Omental fat pad (tissue), 4 donors: ENCODE measurements around the gene EFCAB9. TPM values are rescaled to one million over a fixed set of nuclear protein-coding genes. Genes with fewer than 3 reads are reported as not detected.

Experiments used
- ATAC-seq: fragments of 150-250 bp; one replicate; pipeline ENCODE4 v1.9.1; 2016; ENCODE audit warnings: mild to moderate bottlenecking, moderate library complexity; ENCODE audit not compliant: low FRiP score
- DNase-seq: peaks from one replicate; pipeline ENCODE4 v3.0.0-alpha.2; 2019; ENCODE audit warnings: low spot score
- CTCF ChIP-seq, 3 donors: fragments of 450-650 bp; IDR thresholded peaks; one replicate each; pipeline ENCODE4 v1.5.1; 2016 to 2017; ENCODE audit warnings: antibody characterized with exemption in 3 of 3, mild to moderate bottlenecking in 3 of 3, moderate library complexity in 2 of 3
- total RNA-seq, 4 donors: library from RNA; depleted of rRNA; stranded (reverse); fragments of >200 nt; gene quantifications; one replicate each; pipeline ENCODE4 v1.1.0, GENCODE V29; 2016

EFCAB9 gene
- total RNA-seq, result not detected

DNA sequence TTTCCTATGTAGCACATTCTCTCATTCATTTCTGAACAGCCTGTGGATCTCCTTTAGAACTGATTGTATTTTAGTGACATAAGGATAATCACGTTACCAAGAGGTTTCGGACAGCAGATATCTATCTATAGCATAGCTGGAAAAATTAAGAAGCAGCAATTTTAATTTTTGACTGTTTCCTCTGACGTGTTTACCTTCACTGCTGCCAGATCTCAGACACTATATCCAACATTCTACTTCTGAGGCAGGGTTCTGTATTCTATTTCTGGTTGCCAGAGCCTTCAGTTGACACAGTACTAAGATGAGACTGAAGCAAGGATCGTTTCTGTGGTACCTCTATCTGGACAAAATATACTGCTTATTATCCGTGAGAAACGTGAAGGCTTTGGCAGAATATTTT lies at the start of gene EFCAB9:
TSS of gene EFCAB9 (plus strand) at position 301 of the 400 bp plus-strand sequence. CDS start at position 302, 1 bp downstream.
- no peak for TF ChIP-seq CTCF (IDR thresholded peaks at IDR 0.05)
- DNase-seq (no peak), ATAC-seq (no peak)

DNA sequence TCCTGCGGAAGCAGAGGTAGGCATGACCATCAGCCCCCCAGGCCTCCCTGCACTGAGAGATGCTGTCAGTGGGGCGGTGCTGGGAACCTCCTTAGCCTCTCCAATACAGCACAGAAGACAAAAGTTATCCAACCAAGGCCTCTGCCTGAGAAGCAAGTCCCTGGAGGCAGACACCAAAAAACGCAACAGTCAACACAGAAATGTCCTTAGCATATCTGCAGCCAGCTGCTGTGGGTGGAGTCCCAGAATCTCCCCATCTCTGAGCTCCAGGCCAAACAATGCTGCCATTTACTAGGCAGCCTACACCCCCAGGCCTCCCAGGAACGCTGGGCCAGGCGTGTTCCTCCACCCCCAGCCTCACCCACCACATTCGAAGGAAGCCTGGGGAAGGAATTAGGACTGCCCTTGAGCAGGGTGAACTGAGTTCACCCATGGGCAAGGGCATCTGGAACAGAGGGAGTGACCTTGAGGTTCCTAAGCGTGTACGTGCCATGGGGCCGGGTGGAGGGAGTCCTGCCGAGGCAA lies 49.6 kb upstream of the EFCAB9 start:
- no peak for TF ChIP-seq CTCF (IDR thresholded peaks at IDR 0.05)
- DNase-seq (no peak), ATAC-seq (no peak)

DNA sequence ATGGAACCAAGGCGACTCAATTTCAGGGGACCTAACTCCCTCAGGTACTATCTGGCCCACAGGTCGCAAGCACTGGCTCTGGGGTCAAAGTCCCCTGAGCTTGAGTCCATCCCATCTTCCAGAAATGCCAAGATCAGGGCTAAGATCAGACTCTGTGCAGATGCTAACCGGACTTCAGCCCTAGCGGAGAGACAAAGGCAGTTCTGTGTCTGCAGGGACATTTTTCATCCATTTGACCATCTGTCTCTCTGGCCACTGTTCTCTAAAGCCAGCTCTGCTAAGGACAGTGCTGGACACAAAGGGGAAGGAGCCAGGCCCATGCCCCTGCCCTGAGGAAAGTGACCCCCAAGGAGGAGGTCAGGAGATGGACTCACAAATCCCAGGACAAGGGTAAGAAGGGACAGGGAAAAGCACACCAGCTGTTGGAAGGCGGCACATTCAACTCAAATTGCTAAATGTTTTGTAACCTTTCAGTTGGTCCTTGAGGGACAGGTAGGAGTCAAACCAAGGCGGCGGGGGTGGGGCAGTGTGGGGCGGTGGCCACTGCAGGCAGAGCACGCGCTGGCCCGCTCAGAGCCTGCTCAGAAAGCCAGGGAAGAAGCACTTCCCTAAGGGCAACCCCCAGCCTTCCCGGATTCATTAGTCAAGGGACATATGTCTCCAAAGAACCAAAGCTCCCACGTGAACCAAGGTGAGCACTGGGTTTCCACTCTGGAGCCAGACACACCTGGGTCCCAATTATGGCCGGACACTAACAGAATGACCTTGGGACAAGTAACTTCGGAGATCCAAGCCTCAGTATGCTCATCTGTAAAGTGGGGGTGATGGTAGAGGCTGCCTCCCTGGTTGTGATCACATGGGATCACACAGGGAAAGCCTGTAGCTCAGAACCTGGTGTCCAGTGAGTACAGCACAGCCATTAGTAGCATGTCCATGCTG lies 48.8 kb upstream of the EFCAB9 start:
- ATAC-seq, result no peak
- no peak for DNase-seq
- TF ChIP-seq CTCF (IDR thresholded peaks at IDR 0.05), result no peak

DNA sequence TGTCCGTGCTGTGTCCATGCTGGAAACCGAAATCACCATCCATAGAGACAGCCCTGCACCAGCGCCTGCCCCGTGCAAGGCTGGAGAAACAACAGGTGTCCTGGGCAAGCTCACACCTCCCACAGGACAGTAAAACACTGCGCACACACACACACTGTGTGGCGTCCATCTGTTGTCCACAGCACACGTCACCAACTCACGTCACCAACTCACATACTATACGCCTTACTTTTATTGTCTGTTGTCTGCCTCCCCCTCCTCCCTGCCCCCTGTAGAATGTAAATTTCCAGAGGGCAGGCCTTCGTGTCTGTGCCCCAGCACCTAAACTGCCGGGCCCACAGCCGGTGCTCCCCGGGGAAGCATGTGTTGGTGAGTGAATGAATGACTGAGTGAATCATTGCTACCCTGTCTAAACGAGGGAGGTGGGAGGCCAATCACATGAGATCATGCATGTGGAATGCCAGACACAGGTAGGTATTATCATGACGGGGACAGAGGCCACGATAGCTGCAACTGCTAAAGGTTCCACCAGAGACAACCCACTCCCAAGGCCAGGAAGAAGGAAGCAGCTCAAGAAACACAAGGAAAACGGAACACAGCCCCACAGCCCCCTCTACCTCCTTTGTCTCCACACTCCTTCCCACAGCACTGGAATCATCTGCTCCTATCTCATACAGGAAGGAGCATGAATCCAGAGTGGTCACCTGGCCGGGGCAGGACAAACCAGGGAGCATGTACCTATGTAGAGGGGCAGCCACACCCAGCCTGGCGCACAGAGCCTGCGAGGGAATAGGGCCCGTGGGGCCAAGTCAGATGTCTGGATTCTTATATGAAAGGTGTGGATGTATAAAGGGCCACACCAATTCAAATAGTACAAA lies 47.9 kb upstream of the EFCAB9 start:
- TF ChIP-seq CTCF (IDR thresholded peaks at IDR 0.05), result no peak
- DNase-seq (no peak), ATAC-seq (no peak)

DNA sequence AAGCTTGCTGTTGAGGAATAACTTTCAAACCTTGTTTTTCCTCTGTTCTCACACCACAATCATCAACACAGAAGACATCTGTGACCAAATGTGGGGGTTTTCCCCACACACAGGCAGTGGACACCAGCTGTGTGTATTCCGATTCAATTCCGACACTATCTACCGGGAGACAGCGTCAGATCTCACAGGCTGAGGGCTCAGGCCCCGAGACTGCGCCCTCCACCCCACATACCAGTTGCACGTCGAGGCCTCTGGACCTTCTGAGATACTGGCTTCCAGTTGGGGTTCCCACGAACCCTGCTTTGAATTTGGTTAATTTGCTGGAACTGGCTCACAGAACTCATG lies 47.3 kb upstream of the EFCAB9 start:
- no peak for DNase-seq

GRCh38 chr5:172147857-172148256 lies 46.1 kb upstream of the EFCAB9 start:
- no peak for TF ChIP-seq CTCF (IDR thresholded peaks at IDR 0.05)
- ATAC-seq (no peak), DNase-seq (no peak)

More for the DNA sequence above, 47.3 kb upstream of the EFCAB9 start:
- TF ChIP-seq CTCF (IDR thresholded peaks at IDR 0.05), result no peak
- ATAC-seq, result no peak
